CD4-positive, alpha-beta T cell (primary cell): Measurements from ENCODE around the gene UGT1A6. TPM values are rescaled to one million over a fixed set of nuclear protein-coding genes. Genes with fewer than 3 reads are reported as not detected.

Experiments
- ATAC-seq: fragments of 200-7000 bp; cut with Tn5 transposase; one replicate; pipeline ENCODE4 v1.10.0; 2022; ENCODE audit warnings: mild to moderate bottlenecking; ENCODE audit not compliant: poor library complexity
- CTCF ChIA-PET: fragments of 350-600 bp; sonication (Branson Sonifier 250); formaldehyde crosslinking; loops from one replicate; lab custom pipeline; 2021; ENCODE audit warnings: antibody characterized with exemption, inconsistent platforms; lab: Charles Lee
- POLR2A ChIA-PET: fragments of 350-600 bp; sonication (Branson Sonifier 250); formaldehyde crosslinking; loops from one replicate; lab custom pipeline; 2021; ENCODE audit warnings: antibody characterized with exemption, inconsistent platforms; lab: Charles Lee
- DNase-seq, 14 experiments: peaks; one replicate each; pipeline ENCODE4 v3.0.0-alpha.2; 2013 to 2020; ENCODE audit warnings: mixed read lengths in 2 of 14
- H3K27ac ChIP-seq, 2 donors: one replicate each; pipeline versions ENCODE4 v1.5.1 to v1.7.0; 2013; ENCODE audit warnings: low read length in 2 of 2, low read depth in 1 of 2, mild to moderate bottlenecking in 1 of 2
- H3K27me3 ChIP-seq, 2 experiments: 1 replicate in 1 of 2; 2 replicates in 1 of 2; pipeline versions ENCODE4 v1.6.1 to v1.7.0; 2013; ENCODE audit warnings: low read length in 2 of 2, control low read depth in 1 of 2, mild to moderate bottlenecking in 1 of 2, moderate library complexity in 1 of 2; ENCODE audit not compliant: insufficient read depth in 2 of 2, control insufficient read depth in 1 of 2
- H3K36me3 ChIP-seq: one replicate; pipeline ENCODE4 v1.6.1; 2013; ENCODE audit warnings: low read length, control low read depth; ENCODE audit not compliant: insufficient read depth
- H3K4me1 ChIP-seq: one replicate; pipeline ENCODE4 v1.6.1; 2013; ENCODE audit warnings: low read length, control low read depth; ENCODE audit not compliant: insufficient read depth
- H3K4me3 ChIP-seq: one replicate; pipeline ENCODE4 v1.5.1; 2013; ENCODE audit warnings: mild to moderate bottlenecking, low read length, moderate library complexity
- H3K9me3 ChIP-seq, 2 experiments: 1 replicate in 1 of 2; 2 replicates in 1 of 2; pipeline versions ENCODE4 v1.6.1 to v1.7.0; 2013; ENCODE audit warnings: low read length in 2 of 2, mild to moderate bottlenecking in 2 of 2, control low read depth in 1 of 2, moderate library complexity in 1 of 2; ENCODE audit not compliant: control insufficient read depth in 1 of 2, insufficient read depth in 1 of 2
- H3K27ac Mint-ChIP-seq: one replicate; pipeline ENCODE4 v1.8.0; 2020; ENCODE audit warnings: mixed read lengths
- H3K27me3 Mint-ChIP-seq: one replicate; pipeline ENCODE4 v1.8.0; 2021; ENCODE audit warnings: mixed read lengths
- H3K36me3 Mint-ChIP-seq: one replicate; pipeline ENCODE4 v1.8.0; 2021; ENCODE audit warnings: low read depth, mixed read lengths
- H3K4me1 Mint-ChIP-seq: one replicate; pipeline ENCODE4 v1.8.0; 2021; ENCODE audit warnings: low read depth, mixed read lengths
- H3K4me3 Mint-ChIP-seq: one replicate; pipeline ENCODE4 v1.8.0; 2020; ENCODE audit warnings: mild to moderate bottlenecking, mixed read lengths
- H3K9me3 Mint-ChIP-seq: one replicate; pipeline ENCODE4 v1.8.0; 2020; ENCODE audit warnings: mixed read lengths
- CTCF ChIP-seq: fragments of 200-600 bp; IDR thresholded peaks from one replicate; pipeline ENCODE4 v1.8.0; 2022; ENCODE audit warnings: antibody characterized with exemption, mild to moderate bottlenecking
- intact Hi-C, 2 experiments: fragments of 100-400 bp; cut with DNase I in 1 of 2; cut with micrococcal nuclease in 1 of 2; formaldehyde crosslinking; loops; one replicate each; pipeline versions ENCODE4 v1.15.1 to v1.9.0; 2023 to 2025; cut with DNase I, micrococcal nuclease
- total RNA-seq, 174 experiments: library from RNA in 2 of 174; stranded (reverse) in 2 of 174; gene quantifications; one replicate each; pipeline ENCODE4 v1.2.3 and lab custom pipeline; 2021 to 2026

Gene UGT1A6
- total RNA-seq, 2 experiments from 2014 or later, result not detected

- Mint-ChIP-seq H3K9me3 (peaks cover 7% of the 10 kb centered on the region), H3K4me3 (no peak overlapping the region), H3K4me1 (no peaks in the 10 kb centered on the region), H3K27ac (no peak overlapping the region), H3K27me3 (peaks cover 34% of the 10 kb centered on the region), H3K36me3 (no peaks in the 10 kb centered on the region)
- no peak overlapping the region for H3K27ac ChIP-seq
- peaks cover 2 to 5% of the 10 kb centered on the region in 2 experiments for H3K27me3 ChIP-seq
- DNase-seq, result no peak
- H3K9me3 ChIP-seq, result peaks cover 0 to 15% of the 10 kb centered on the region in 2 experiments
- CTCF ChIA-PET, result no interaction called here
- no peaks in the 10 kb centered on the region for H3K36me3 ChIP-seq
- intact Hi-C loops, result no loop called here
- H3K4me3 ChIP-seq, result no peak overlapping the region
- no peak for TF ChIP-seq CTCF
- POLR2A ChIA-PET, result no interaction called here
- ATAC-seq, result no peak
- H3K4me1 ChIP-seq, result no peaks in the 10 kb centered on the region
Measured at GRCh38 chr2:233772583-233772982, 79.9 kb downstream of the UGT1A6 start.

- no peaks in the 10 kb centered on the region for H3K36me3 ChIP-seq
- CTCF ChIA-PET, result no interaction called here
- no peaks in the 10 kb centered on the region for H3K36me3 Mint-ChIP-seq
Measured at GRCh38 chr2:233773854-233774253, 81.2 kb downstream of the UGT1A6 start.

GRCh38 chr2:233775414-233775813 lies 82.7 kb downstream of the UGT1A6 start:
- ATAC-seq (no peak), DNase-seq (no peak)
- H3K27me3 ChIP-seq, result peaks cover 0 to 3% of the 10 kb centered on the region in 2 experiments
- no peak overlapping the region for H3K27ac ChIP-seq
- no peak overlapping the region for H3K4me3 Mint-ChIP-seq
- no peak for TF ChIP-seq CTCF
- no peak overlapping the region for H3K27ac Mint-ChIP-seq
- POLR2A ChIA-PET, result no interaction called here
- no peaks in the 10 kb centered on the region for H3K4me1 ChIP-seq
- no peak overlapping the region for H3K4me3 ChIP-seq
- H3K36me3 Mint-ChIP-seq, result no peaks in the 10 kb centered on the region
- CTCF ChIA-PET, result no interaction called here
- peaks cover 41% of the 10 kb centered on the region for H3K27me3 Mint-ChIP-seq
- H3K9me3 Mint-ChIP-seq, result peaks cover 10% of the 10 kb centered on the region
- H3K9me3 ChIP-seq, result peaks cover 0 to 15% of the 10 kb centered on the region in 2 experiments
- H3K4me1 Mint-ChIP-seq, result no peaks in the 10 kb centered on the region
- intact Hi-C loops, result no loop called here
- no peaks in the 10 kb centered on the region for H3K36me3 ChIP-seq

More at GRCh38 chr2:233773854-233774253, 81.2 kb downstream of the UGT1A6 start:
- Histone ChIP-seq H3K27ac (no peak overlapping the region), H3K4me1 (no peaks in the 10 kb centered on the region), H3K9me3 (peaks cover 0 to 15% of the 10 kb centered on the region in 2 experiments), H3K4me3 (no peak overlapping the region), H3K27me3 (no peaks in the 10 kb centered on the region)
- Mint-ChIP-seq H3K27me3 (peaks cover 40% of the 10 kb centered on the region), H3K4me1 (no peaks in the 10 kb centered on the region), H3K27ac (no peak overlapping the region), H3K9me3 (peaks cover 7% of the 10 kb centered on the region), H3K4me3 (no peak overlapping the region)
- TF ChIP-seq CTCF, result no peak
- intact Hi-C loops, result no loop called here
- no peak for DNase-seq
- POLR2A ChIA-PET, result no interaction called here
- ATAC-seq, result no peak
